ENCODE data around the gene SLC9A9. TPM values are rescaled to one million over a fixed set of nuclear protein-coding genes. Genes with fewer than 3 reads are reported as not detected.

SLC9A9 gene
- total RNA-seq, 4 donors from 2014 or later: 15.1 to 41.1 (median 20.7) TPM

DNA sequence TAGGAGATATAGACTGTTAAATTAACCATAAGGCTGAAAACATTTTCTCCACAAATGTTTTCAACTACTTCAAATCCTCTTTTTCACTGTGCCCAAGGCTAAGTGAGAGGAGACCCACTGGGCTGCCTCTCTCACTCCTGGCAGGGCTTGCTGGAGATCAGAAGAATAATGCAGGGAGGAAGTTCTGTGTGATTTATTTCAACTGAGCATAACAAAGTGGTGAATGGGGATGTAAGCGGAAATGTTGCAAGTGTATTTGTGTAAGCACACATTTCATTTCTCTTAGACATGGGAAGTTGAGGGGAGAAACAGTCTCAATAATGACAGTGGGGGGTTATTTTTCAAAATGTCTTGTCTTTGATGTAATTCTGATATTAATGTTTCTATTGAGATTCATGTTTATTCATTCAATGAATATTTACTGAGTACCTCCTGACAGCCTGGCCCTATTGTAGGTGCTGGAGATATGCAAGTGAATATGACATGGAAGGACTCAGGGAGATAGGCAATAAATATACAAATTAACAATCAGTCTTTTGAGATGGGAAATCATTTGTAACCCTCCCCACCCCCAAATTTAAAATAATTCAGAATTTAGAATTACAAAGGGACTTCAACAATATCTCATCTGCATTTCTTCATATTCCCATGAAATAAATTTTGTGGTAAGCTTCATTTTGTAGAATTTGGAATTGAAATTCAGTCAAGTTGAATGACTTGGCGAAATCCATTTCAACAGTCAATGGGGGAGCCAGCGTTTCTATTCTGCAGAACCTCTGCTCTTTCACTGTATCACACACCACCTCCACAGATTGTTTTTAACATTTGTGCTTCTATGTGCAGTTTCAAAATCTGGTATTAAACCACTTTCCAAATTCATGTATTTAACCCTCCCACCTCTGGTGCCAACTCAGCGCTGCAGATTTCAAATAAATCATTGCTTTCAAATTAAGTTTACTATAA lies 247.2 kb downstream of the SLC9A9 start:
- no peak for TF ChIP-seq CTCF (IDR thresholded peaks at IDR 0.05; ENCODE audit: low read depth)

DNA sequence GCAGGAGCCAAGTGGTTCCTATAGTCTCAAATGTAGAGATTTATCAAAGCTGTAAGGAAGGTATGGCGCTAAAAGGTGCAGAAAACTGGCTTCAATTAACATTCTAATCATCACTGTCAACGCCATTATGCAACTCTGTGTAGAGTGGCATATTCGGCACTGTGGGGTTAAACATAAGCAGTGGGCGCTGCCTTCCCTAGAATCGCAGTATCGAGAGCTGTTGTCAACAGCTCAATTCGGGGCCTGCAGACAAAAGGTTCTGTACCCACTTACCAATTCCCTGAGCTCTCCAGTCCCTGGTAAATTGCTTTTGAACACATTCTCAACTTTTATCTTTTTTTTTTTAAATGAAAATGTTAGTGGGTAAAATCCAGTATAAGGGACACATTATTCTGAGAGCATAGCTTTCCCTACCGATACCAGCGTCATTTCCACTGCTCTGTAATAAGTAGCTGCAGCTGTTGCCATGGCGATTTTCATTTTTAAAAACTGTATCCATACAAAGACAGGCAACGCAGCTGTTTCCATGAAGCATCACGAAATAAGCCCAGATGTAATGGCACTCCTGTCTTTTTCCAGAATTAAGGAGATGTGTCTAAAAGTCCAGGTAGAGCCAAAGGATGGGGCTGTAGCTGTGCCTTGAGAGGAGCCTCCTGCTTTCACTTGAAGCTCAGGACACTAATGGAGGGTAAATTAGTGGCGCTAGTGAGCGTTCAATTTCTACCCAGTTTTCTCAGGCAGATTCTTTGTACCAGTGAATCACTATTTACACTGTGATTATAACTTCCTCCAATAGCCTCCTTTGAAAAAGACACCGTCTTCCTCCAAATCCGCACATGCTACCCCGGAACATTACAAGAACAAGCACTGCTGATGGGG lies 250.3 kb downstream of the SLC9A9 start:
- TF ChIP-seq CTCF (IDR thresholded peaks at IDR 0.05; ENCODE audit: low read depth): no peak

DNA sequence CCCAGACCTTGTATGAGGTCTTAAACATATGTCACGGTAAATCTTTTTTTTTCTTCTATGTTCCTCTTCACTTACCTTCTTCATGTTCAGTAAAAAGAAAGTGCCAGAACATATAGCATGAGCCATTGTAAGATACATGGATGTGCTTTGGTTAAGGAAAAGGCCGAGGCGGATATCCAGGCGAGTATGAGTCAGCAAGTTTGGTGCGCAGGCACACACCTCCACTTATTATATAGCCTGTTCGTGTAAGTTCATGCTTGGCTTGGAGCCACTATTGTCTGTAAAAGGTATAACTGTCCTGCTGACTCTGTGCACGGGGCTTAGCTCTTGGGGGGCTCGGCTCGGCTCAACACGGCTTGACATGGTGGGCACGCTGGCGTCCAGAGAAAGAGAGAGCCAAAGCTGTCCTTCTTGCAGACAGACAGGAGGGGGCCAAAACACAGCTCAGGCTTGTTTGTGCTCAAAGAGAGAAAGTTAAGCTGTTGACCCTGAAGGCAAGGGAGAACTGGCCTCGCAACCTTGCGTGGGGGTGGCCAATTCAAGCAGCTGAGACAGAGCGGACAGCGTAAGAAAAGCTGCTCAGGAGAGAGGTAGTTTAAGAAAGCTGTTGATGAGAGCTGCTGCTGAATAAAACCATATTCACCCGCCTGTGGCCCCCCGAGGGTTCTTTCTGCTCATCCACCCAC lies 251.2 kb downstream of the SLC9A9 start:
- no peak for TF ChIP-seq CTCF (IDR thresholded peaks at IDR 0.05; ENCODE audit: low read depth)

DNA sequence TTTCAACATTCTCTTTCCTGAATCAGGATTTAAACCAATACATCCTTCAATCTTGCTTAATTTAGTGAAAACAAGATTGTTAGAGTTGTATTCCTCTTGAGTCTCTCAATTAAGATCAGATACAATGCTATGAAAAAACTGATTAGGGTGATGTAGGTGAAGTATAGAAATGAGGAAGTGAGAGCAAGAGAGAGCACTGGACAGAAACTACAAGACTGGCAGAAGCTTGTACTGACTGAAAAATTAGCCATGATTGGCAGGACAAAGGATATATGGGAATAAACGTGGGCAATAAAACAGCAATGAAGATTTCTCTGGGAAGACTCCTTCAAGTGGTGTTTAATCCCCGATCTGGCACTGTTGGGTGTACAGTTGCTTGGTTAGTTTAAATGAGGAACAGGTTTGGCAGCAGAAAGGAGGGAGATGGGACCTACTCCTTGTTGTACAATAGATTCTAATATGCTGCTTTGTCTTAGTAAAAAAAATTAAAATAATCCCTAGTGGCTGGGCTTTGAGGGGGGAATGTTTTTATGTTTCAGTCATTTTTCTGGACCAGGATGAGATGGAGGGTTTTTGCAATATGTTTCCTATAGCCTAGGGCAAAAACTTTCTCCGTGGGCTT lies 252.7 kb downstream of the SLC9A9 start:
- no peak for TF ChIP-seq CTCF (IDR thresholded peaks at IDR 0.05; ENCODE audit: low read depth)

DNA sequence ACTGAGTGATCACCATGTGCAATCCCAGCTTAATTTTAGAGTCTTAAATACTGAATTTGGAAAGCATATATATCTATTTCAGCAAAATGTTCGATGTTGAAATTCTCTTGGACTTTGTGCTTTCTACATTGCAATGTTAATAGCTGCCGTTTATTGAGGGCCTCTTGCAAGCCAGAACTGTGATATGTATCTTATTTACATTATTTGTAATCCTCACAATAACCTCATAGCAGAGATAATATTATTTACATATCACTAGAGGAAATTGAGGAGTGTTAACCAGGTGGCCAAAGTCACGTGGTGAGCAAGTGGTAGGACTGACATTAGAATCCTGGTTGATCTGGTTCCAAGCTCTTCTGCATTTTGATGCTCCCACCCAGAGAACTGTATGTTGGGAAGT lies 254.1 kb downstream of the SLC9A9 start:
- TF ChIP-seq CTCF (IDR thresholded peaks at IDR 0.05; ENCODE audit: low read depth): no peak

GRCh38 chr3:143590660-143591059 lies 257.6 kb downstream of the SLC9A9 start:
- TF ChIP-seq CTCF (IDR thresholded peaks at IDR 0.05; ENCODE audit: low read depth): no peak
